HG03342 (cell line): ENCODE results near the gene PVRIG.
"Not testable (repeated sequence)": the region's sequence is repeated elsewhere in the genome, so short reads cannot be mapped to it uniquely, and the experiment has no call there.

Experiments used
- ATAC-seq: cut with Tn5 transposase; IDR thresholded peaks from one replicate; pipeline ENCODE4 v1.9.1; 2021; ENCODE audit warnings: mild to moderate bottlenecking, moderate library complexity; ENCODE audit not compliant: unreplicated experiment

Gene PVRIG

GRCh38 chr7:100270046-100270918, 50.5 kb downstream of the PVRIG start:
- not testable (repeated sequence) for ATAC-seq
